NCI-H2107 treated with DMSO at 0.1 percent for 48 hours (cell line): ENCODE measurements around the gene NHEJ1.

Experiments used
- DNase-seq: peaks from one replicate; lab custom pipeline; 2025; ENCODE audit not compliant: unreplicated experiment; lab: John Stamatoyannopoulos, UW

NHEJ1 gene

GRCh38 chr2:219182331-219183150 is 21.9 kb upstream of the NHEJ1 start:
- DNase-seq = no peak

GRCh38 chr2:219181531-219181930 is 20.9 kb upstream of the NHEJ1 start:
- DNase-seq = no peak

- DNase-seq = no peak
These were observed 20.3 kb upstream of the NHEJ1 start for GRCh38 chr2:219180961-219181360.

GRCh38 chr2:219179601-219180465 is 19.2 kb upstream of the NHEJ1 start:
- DNase-seq = no peak

- no peak for DNase-seq
These were observed 18.0 kb upstream of the NHEJ1 start for GRCh38 chr2:219178377-219179175.

GRCh38 chr2:219177552-219178376 is 17.1 kb upstream of the NHEJ1 start, which contains the start of gene RETREG2:
Gene RETREG2, plus strand, starts transcription at chr2:219178275. Its CDS starts 78 bp downstream, at chr2:219178353.
- DNase-seq = peak; percentile 70

GRCh38 chr2:219176818-219177551 is 16.4 kb upstream of the NHEJ1 start, which contains the start of gene CNPPD1:
Gene CNPPD1, minus strand, starts transcription at chr2:219176925. Its CDS starts 97 bp downstream, at chr2:219176828.
- peak; percentile 46 for DNase-seq

- DNase-seq = no peak
These were observed 15.6 kb upstream of the NHEJ1 start for GRCh38 chr2:219175928-219176817.

- no peak for DNase-seq
These were observed 14.9 kb upstream of the NHEJ1 start for GRCh38 chr2:219175486-219175885.

- DNase-seq = no peak
These were observed 14.2 kb upstream of the NHEJ1 start for GRCh38 chr2:219174801-219175200.

- DNase-seq = no peak
These were observed 13.5 kb upstream of the NHEJ1 start for GRCh38 chr2:219174146-219174545.

- DNase-seq = no peak
These were observed 12.6 kb upstream of the NHEJ1 start for GRCh38 chr2:219173176-219173575.

- no peak for DNase-seq
These were observed 11.9 kb upstream of the NHEJ1 start for GRCh38 chr2:219172231-219173154.

GRCh38 chr2:219171231-219171651 is 10.6 kb upstream of the NHEJ1 start:
- DNase-seq = no peak

GRCh38 chr2:219169930-219170654 is 9.5 kb upstream of the NHEJ1 start, which contains the start of gene SLC23A3:
Gene SLC23A3, minus strand, starts transcription at chr2:219170029. Its CDS starts 45 bp downstream, at chr2:219169984.
- DNase-seq = no peak

GRCh38 chr2:219168932-219169331 is 8.3 kb upstream of the NHEJ1 start:
- DNase-seq = no peak

- no peak for DNase-seq
These were observed 7.9 kb upstream of the NHEJ1 start for GRCh38 chr2:219168526-219168925.
